ENCODE data around the gene ARHGAP15.

Gene ARHGAP15

DNA sequence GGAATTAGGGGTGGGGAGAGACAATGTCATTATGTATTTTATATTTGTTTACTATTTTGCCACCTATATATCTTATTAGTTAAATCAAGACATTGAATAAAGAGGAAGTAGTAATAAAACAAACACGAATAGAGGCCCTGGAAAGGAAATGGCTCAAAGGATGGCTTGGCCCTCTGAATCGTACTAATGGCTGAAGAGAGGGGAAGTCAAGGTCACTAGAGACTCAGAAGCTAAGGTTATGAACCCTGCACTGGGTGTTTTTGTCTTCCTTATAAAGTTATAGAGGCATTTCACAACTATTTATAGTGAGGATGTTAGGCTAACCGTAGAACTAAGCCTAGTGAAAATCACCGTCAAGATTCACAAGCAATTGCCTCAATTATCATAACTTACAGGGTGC is 685.9 kb downstream of the ARHGAP15 start:
- DNase-seq (ENCODE audit: low spot score) = no peak
- no peak for TF ChIP-seq CTCF (IDR thresholded peaks at IDR 0.05; ENCODE audit: extremely low read depth, missing control alignments)

DNA sequence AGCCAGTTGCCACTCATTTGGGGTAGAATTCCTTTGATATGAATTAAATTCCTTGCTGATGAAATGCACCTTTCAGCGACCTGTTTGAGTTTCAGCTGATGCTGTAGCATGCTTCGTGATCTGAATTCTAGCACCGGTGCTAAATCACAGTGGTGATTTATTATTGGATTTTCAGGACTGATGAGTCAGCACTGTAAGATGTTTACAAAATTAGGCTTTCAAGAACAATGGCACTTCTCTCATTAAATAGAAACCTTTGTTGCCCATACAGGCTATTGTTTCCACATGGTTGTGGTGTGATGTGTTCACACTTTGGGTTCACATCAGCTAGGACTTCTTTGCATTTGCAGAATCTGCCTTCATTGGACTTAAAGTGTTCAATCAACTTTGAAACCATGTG is 687.7 kb downstream of the ARHGAP15 start:
- DNase-seq (ENCODE audit: low spot score) = no peak
- TF ChIP-seq CTCF (IDR thresholded peaks at IDR 0.05; ENCODE audit: extremely low read depth, missing control alignments) = no peak
